Stimulated activated CD4-positive, alpha-beta T cell treated with anti-CD3 and anti-CD28 coated beads, Interleukin-12 subunit alpha, Interleukin-12 subunit beta, amount 100 ng/mL, for 48 hours (primary cell): ENCODE measurements around the gene FAM174C.
"Not testable (repeated sequence)": the region's sequence is repeated elsewhere in the genome, so short reads cannot be mapped to it uniquely, and the experiment has no call there.

ENCODE experiments used
- DNase-seq, 3 donors: peaks; one replicate each; pipeline ENCODE4 v3.0.0-alpha.2; 2020; ENCODE audit warnings: low read depth in 2 of 3, low spot score in 1 of 3

Gene FAM174C

DNA sequence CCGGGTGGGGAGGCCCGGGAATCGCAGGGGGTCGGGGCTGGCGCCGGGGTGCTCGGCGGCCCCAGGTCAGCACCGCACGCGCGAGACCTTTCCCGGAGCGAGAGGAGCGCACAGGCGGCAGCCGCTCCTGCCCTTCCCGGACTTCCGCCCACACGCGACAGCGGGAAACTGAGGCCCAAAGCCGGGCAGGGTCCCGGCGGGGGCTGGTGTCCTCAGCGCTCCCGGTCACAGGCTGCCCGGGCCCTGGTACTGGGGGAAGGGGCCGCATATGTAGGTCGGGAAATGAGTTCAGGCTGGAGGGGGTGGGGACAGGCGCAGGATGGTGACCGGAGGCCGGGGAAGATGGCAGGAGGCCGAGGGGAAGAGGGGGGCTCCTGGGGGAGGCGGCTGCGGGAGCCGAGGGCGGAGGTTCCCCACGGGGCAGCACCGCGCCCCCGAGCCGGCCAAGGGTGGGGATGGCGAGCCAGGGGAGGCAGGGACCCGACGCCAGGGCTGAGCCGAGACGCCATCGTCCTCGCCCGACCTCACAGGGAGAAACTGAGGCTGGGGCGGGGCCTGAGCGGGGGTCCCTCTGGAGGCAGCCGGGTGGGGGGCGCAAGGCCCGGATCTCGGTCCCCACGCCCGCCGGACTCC, 38.2 kb upstream of the FAM174C start:
- DNase-seq: no peak

GRCh38 chr19:1237754-1238368, 37.5 kb upstream of the FAM174C start, which contains the start of gene CBARP:
CBARP (minus strand) TSS chr19:1238005; CDS start chr19:1236100, 1,905 bp downstream.
- DNase-seq: no peak

GRCh38 chr19:1238369-1239303, 36.7 kb upstream of the FAM174C start:
- DNase-seq: no peak

- DNase-seq: no peak
Measured at GRCh38 chr19:1239420-1239795, 35.9 kb upstream of the FAM174C start.

- DNase-seq: peak; percentile 84 to 94 (median 89)
Measured at GRCh38 chr19:1239796-1240737, 35.3 kb upstream of the FAM174C start.

- no peak for DNase-seq
Measured at GRCh38 chr19:1240925-1241324, 34.4 kb upstream of the FAM174C start.

DNA sequence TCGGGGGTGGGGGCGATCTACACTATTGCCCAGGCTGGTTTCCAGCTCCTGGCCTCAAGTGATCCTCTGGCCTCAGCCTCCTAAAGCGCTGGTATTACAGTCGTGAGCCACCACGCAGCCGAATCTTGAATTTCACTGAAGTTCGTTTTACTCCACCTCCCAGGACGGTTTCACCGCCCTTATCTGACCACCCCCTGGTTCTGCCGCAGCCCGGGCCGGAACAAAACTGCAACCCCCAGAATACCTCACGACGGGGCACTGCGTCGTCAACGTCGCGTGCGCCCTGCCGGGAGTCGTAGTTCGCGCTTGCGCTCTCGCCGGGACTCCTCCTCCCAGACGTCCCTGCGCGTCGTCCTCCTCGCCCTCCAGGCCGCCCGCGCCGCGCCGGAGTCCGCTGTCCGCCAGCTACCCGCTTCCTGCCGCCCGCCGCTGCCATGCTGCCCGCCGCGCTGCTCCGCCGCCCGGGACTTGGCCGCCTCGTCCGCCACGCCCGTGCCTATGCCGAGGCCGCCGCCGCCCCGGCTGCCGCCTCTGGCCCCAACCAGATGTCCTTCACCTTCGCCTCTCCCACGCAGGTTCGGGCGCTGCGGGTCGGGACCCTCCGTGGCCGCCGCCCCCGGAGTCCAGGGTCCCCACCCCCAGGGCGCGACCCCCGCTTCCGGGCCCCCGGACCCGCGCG, 33.8 kb upstream of the FAM174C start, which contains the start of gene ATP5F1D:
Gene ATP5F1D, plus strand, starts transcription at position 335 of the 679 bp plus-strand sequence. Its CDS starts 100 bp downstream, at position 435.
- DNase-seq: peak; percentile 88 to 94 (median 92)

DNA sequence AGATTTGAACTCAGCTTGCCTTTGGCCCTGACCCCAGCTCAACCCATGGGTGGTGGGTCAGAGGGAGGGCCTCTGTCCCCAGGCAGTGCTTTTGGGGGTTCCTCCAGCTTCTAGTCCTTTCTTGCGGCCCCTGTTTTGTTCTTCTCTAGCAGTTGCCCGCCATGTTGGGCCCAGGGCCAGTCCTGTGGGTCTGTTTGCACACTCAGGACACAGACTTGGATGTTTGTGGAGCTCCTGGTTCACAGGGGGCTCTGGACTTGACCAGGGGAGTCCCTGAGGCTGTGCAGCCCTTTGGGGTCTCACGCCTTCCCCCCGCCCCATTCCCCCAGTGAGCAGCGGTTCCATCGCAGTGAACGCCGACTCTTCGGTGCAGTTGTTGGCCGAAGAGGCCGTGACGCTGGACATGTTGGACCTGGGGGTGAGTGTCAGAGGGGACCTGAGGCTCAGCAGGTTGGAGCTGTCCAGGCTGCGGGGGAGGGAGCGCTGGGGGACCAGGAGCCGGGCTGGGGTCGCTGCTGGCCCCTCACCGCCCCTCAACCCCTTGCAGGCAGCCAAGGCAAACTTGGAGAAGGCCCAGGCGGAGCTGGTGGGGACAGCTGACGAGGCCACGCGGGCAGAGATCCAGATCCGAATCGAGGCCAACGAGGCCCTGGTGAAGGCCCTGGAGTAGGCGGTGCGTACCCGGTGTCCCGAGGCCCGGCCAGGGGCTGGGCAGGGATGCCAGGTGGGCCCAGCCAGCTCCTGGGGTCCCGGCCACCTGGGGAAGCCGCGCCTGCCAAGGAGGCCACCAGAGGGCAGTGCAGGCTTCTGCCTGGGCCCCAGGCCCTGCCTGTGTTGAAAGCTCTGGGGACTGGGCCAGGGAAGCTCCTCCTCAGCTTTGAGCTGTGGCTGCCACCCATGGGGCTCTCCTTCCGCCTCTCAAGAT, 31.3 kb upstream of the FAM174C start:
- DNase-seq: peak; percentile 71 to 87 (median 78)

DNA sequence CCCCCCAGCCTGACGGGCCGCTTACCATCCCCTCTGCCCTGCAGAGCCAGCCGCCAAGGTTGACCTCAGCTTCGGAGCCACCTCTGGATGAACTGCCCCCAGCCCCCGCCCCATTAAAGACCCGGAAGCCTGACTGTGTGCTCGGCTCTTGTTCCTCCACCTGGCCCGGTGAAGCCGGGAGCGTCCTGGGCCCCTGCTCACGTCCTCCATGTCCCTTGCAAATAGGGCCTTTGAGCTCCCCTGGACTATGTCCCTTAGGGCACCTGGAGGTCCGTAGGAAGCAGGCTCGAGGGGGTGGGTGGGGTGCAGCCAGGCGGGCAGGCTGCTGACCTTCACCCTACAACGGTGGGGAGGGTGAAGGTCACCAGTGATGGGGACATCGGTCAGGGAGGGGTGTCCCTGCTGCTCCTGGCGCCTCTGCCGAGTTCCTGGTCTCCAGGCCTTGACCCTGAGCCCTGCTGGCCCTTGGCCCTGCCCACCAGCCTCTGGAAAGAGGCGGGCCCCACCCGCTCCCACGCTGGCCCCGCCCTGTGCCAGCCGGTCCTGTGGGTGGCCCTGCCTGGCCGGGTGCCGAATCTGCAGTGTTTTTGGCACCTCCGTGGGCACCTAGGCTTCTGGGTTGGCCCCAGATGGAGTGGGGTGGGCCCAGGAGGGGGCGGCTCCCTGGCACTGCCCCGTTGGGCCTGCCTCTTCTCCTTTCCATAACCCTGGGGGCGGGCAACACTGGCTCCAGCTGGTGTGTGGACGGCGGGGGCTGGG, 30.5 kb upstream of the FAM174C start:
- no peak for DNase-seq

GRCh38 chr19:1245494-1246264, 29.7 kb upstream of the FAM174C start:
- DNase-seq: no peak

GRCh38 chr19:1246265-1247087, 28.9 kb upstream of the FAM174C start:
- not testable (repeated sequence) for DNase-seq

DNA sequence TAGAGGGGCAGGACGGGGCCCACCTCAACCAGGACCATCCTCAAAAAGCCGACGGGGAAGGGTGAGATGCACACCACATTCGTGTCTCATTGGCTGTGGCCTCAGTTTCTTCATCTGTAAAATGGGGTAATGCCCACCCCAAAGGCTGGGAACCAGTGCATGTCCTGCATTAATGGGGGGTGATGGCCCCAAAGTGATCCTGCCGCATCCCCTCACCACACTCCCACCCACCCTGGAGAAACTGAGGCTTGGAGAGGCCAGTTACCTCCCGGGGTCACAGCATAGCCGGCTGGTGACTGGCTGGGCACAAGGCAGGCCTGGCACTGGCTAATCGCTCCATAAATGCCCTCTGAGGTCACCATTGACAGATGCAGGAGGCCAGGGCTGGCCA, 27.6 kb upstream of the FAM174C start:
- no peak for DNase-seq

GRCh38 chr19:1248139-1248785, 27.1 kb upstream of the FAM174C start, which contains the start of gene MIDN:
MIDN (plus strand) TSS chr19:1248583; CDS start chr19:1250297, 1,714 bp downstream.
- no peak for DNase-seq

DNA sequence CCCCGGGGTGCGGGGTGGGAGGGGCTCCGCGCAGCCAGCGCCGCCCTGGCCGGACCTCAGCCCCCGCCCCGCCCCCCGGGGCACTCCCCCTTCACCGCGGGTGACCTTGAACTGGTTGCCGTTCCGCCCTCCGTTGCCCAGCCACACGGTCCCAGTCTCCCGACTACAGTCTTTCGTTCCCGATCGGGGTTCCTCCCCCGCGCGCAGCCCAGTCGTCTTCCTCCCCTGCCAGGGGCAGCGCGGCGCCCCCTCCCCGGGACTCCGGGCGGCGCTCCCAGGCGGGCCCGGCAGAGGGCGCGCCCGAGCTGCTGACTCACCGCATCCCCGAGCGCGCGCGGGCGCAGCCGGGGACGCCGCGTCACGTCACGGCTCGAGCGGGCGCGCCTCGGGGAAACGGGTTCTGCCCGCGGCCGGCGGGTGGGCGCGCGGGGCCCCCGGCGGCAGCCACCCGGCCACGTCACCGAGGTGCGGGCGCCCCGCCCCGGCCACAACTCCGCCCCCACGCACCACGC, 26.5 kb upstream of the FAM174C start:
- DNase-seq: peak in 2 of 3 donors; percentile 61 to 71

DNA sequence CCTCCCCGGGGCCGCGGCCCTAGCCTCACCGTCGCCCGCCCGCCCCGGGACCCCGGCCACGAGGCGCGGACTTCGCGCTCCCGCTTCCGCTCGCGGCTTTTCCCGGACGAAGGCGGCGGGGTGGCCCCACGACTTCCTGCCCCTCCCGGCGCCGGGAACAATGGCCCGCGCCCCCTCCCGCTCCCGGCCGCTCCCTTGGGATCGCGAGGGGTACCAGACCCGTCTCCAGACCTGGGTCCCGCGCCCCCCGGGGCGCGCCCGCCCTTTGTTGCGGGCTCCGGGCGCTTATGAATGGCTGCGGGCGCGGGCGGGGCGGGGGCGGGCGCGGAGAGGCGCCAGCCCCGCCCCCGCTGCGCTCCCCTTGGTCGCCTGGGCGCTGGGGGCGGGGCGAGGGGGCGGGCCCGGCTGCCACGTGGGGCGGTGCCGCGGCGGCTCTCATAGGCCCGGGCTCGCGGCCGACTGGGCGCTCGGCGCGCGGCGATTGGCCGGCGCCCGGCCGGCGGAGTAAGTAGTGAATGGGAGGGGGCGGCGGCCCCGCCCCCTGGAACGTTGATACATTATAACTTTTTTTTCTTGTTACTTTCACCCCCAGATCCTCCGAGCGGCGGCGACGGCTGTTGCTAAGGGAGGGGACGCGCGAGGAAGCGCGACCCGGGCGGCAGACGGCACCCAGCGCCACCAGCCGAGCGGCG, 25.9 kb upstream of the FAM174C start:
- DNase-seq: peak; percentile 86 to 96 (median 89)
